PFSK-1 (cell line): ENCODE measurements around the gene AGRN.

Experiments used
- FOXP2 ChIP-seq: optimal IDR thresholded peaks from 2 replicates; pipeline ENCODE3; 2011; ENCODE audit warnings: borderline replicate concordance, control low read depth, inconsistent platforms; ENCODE audit not compliant: insufficient read depth; ENCODE audit errors: extremely low read length, extremely low read depth
- POLR2AphosphoS5 ChIP-seq: IDR thresholded peaks from 2 replicates; pipeline ENCODE4 v1.6.1; 2012; ENCODE audit warnings: low read depth, mild to moderate bottlenecking, control low read depth, low read length, moderate library complexity
- REST ChIP-seq, 2 experiments: IDR thresholded peaks; 2 replicates each; pipeline versions ENCODE4 v1.6.1 to v1.8.0; 2011 to 2012; ENCODE audit warnings: low read depth in 2 of 2, low read length in 2 of 2, control low read depth in 1 of 2, inconsistent platforms in 1 of 2, mild to moderate bottlenecking in 1 of 2, moderate library complexity in 1 of 2; ENCODE audit not compliant: insufficient read depth in 1 of 2
- TAF1 ChIP-seq: IDR thresholded peaks from 2 replicates; pipeline ENCODE4 v1.6.1; 2012; ENCODE audit warnings: low read length, control low read depth, borderline replicate concordance; ENCODE audit not compliant: insufficient read depth

DNA sequence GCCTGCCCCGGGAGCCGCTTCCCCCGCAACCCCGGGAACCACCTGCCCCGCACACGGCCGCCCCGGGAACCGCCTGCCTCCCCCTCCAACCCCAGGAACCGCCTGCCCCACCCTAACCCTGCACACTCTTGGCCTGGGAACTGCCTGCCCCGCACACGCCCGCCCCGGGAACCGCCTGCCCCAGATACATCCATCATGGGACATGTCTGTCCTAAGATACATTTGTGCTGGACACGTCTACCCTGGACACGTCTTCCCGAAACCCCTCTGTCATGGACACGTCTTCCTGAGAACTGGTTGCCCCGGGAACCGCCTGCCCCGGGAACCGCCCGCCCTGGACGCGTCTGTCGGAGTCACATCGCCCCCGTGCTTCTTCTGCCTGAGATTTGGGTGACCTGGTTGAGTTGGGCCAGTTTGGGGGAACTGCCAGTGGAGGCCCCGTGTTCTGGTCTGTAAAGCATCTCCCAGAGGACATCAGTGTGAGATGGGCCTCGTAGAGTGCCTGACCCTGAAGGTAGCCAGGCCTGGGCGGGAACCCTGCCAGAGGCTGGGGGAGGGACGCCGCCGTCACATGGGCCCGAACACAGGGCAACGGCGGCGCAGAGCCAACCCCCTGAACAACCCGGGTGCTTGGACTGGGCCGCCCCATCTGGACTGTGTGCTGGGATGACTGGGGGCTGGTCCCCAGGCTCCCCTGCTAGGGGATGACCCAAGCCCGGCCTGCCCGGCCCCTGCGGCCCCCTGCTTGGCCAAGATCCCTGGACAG, 41.7 kb upstream of the AGRN start:
- TF ChIP-seq POLR2AphosphoS5 (no peak), REST (IDR thresholded peaks at IDR 0.05; ENCODE audit: insufficient read depth in 1 of 2, low read depth in 2 of 2, low read length in 2 of 2) (no peak), FOXP2 (no peak), TAF1 (no peak)
